Lower lobe of right lung (tissue), 2 donors: ENCODE results near the gene GDPGP1. TPM values are rescaled to one million over a fixed set of nuclear protein-coding genes. Genes with fewer than 3 reads are reported as not detected.

ENCODE experiments used
- ATAC-seq, 2 donors: fragments of 200-7000 bp; cut with Tn5 transposase; one replicate each; pipeline ENCODE4 v1.9.1; 2020 to 2022; ENCODE audit warnings: mild to moderate bottlenecking in 2 of 2, moderate library complexity in 2 of 2
- DNase-seq: peaks from one replicate; pipeline ENCODE4 v3.0.0-alpha.2; 2020
- H3K27ac ChIP-seq: fragments of 200-600 bp; one replicate; pipeline ENCODE4 v1.8.0; 2022
- H3K27me3 ChIP-seq: fragments of 200-600 bp; one replicate; pipeline ENCODE4 v1.8.0; 2022; ENCODE audit warnings: low read depth
- H3K36me3 ChIP-seq: fragments of 200-600 bp; one replicate; pipeline ENCODE4 v1.8.0; 2022; ENCODE audit warnings: mild to moderate bottlenecking
- H3K4me1 ChIP-seq: fragments of 200-600 bp; one replicate; pipeline ENCODE4 v1.8.0; 2022
- H3K4me3 ChIP-seq: fragments of 200-600 bp; one replicate; pipeline ENCODE4 v1.8.0; 2022; ENCODE audit warnings: mild to moderate bottlenecking
- H3K9me3 ChIP-seq: fragments of 200-600 bp; one replicate; pipeline ENCODE4 v1.8.0; 2022
- intact Hi-C: fragments of 100-400 bp; cut with DNase I; formaldehyde crosslinking; loops from one replicate; pipeline ENCODE4 v1.11.0; 2022
- total RNA-seq: library from RNA; stranded (reverse); fragmentation: NEBNext Ultra II Directional; extraction: Animal tissue kit (Norgen Biotek cat#: 25700); gene quantifications from one replicate; pipeline ENCODE4 v1.2.1, GENCODE V29; 2021
- TF ChIP-seq, protein P1 (sequence below): fragments of 200-600 bp; IDR thresholded peaks from one replicate; pipeline ENCODE4 v1.8.0; 2022; ENCODE audit warnings: antibody characterized with exemption, mild to moderate bottlenecking
- donor health status: DM: no; HTN: yes; CAD: no; lungs with severe emphysema.

GDPGP1 gene
- total RNA-seq, 1 donor from 2014 or later = 13.1 TPM

DNA sequence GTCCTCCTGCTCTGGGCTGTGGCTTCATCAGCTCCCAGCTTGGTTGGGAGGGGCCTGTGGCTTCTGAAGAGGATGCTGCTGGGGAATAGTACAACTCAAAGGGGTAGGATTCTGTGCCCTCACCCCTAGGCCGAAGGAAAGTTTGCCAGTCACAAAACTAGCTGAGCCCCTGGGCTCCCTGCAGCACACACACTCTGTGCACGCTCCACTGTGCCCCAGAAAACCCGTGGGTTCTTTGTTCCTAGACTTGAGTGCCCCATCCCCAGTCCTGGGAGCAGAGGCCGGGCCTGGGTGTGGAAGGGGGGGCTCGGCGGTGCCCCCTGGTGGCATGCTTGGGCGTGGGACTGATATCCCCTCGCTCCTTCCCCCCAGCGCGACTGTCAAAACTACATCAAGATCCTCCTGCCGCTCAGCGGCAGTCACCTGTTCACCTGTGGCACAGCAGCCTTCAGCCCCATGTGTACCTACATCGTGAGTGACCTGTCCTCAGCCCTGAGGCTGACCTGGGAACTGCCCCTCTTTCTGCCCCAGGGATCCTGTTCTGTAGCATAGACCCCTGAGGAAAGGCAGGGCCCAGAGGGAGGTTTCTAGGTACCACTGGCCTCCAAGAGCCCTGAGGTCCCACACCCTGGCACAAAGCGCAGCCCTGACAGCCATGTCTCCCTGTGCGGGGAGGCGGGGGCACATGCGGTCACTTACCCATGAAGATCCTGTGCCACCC, 14.4 kb upstream of the GDPGP1 start:
- no peak overlapping the region for H3K27ac ChIP-seq
- DNase-seq (peak; percentile 69), ATAC-seq (peak; percentile 64 to 65)
- H3K4me1 ChIP-seq = peaks cover 18% of the 10 kb centered on the region
- H3K9me3 ChIP-seq = no peaks in the 10 kb centered on the region
- H3K27me3 ChIP-seq = no peaks in the 10 kb centered on the region
- H3K4me3 ChIP-seq = no peak overlapping the region
- peaks cover 59% of the 10 kb centered on the region for H3K36me3 ChIP-seq
- TF ChIP-seq, protein P1, sequence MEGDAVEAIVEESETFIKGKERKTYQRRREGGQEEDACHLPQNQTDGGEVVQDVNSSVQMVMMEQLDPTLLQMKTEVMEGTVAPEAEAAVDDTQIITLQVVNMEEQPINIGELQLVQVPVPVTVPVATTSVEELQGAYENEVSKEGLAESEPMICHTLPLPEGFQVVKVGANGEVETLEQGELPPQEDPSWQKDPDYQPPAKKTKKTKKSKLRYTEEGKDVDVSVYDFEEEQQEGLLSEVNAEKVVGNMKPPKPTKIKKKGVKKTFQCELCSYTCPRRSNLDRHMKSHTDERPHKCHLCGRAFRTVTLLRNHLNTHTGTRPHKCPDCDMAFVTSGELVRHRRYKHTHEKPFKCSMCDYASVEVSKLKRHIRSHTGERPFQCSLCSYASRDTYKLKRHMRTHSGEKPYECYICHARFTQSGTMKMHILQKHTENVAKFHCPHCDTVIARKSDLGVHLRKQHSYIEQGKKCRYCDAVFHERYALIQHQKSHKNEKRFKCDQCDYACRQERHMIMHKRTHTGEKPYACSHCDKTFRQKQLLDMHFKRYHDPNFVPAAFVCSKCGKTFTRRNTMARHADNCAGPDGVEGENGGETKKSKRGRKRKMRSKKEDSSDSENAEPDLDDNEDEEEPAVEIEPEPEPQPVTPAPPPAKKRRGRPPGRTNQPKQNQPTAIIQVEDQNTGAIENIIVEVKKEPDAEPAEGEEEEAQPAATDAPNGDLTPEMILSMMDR = peak; percentile 69
- intact Hi-C loops = no loop called here

DNA sequence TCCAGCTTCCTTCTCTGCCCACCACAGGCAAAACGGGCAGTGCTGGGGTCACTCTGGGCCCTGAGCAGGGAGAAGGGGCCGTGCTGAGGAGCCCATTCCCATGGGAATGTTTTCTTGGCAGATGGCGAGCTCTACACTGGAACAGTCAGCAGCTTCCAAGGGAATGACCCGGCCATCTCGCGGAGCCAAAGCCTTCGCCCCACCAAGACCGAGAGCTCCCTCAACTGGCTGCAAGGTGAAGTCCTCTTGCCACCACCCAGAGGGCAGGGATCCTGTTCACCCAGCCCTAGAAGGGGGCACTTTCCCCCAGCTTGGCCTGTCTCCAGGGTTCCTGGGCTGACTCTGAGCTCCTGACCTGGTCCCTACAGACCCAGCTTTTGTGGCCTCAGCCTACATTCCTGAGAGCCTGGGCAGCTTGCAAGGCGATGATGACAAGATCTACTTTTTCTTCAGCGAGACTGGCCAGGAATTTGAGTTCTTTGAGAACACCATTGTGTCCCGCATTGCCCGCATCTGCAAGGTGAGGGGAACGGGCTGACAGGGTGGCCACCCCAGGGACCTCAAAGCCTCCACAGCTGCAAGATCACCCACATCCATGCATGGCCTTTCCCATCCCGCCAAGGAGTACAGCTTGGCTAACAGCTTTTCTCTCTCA, 12.6 kb upstream of the GDPGP1 start:
- Histone ChIP-seq H3K27ac (no peak overlapping the region), H3K9me3 (no peaks in the 10 kb centered on the region), H3K4me1 (peaks cover 15% of the 10 kb centered on the region), H3K27me3 (no peaks in the 10 kb centered on the region), H3K36me3 (peaks cover 68% of the 10 kb centered on the region), H3K4me3 (no peak overlapping the region)
- TF ChIP-seq, protein P1 = peak; percentile 72
- DNase-seq (peak; percentile 75), ATAC-seq (peak; percentile 82 to 84)
- intact Hi-C loops = no loop called here

DNA sequence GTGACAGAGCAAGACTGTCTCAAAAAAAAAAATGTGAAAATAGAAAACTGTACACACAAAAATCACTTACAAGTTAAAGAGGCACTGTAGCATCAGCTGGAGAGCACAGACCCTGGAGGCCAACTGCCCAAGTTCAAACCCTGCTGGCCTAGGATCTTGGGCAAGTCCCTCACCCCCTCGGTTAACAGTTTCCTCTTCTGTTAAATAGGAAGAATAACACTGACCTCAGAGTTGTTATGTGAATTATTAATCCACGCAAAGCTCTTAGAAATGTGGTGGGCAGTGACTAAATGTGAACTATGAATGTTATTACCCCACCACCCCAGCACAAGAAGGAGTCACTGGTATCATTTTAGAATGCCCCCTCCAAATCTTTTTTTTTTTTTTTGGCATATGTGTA, 11.5 kb upstream of the GDPGP1 start:
- no peaks in the 10 kb centered on the region for H3K9me3 ChIP-seq
- DNase-seq (no peak), ATAC-seq (no peak)
- H3K4me1 ChIP-seq = peaks cover 15% of the 10 kb centered on the region
- H3K36me3 ChIP-seq = peaks cover 74% of the 10 kb centered on the region
- H3K27ac ChIP-seq = no peak overlapping the region
- intact Hi-C loops = no loop called here
- no peak overlapping the region for H3K4me3 ChIP-seq
- no peaks in the 10 kb centered on the region for H3K27me3 ChIP-seq
- TF ChIP-seq, protein P1 = no peak

DNA sequence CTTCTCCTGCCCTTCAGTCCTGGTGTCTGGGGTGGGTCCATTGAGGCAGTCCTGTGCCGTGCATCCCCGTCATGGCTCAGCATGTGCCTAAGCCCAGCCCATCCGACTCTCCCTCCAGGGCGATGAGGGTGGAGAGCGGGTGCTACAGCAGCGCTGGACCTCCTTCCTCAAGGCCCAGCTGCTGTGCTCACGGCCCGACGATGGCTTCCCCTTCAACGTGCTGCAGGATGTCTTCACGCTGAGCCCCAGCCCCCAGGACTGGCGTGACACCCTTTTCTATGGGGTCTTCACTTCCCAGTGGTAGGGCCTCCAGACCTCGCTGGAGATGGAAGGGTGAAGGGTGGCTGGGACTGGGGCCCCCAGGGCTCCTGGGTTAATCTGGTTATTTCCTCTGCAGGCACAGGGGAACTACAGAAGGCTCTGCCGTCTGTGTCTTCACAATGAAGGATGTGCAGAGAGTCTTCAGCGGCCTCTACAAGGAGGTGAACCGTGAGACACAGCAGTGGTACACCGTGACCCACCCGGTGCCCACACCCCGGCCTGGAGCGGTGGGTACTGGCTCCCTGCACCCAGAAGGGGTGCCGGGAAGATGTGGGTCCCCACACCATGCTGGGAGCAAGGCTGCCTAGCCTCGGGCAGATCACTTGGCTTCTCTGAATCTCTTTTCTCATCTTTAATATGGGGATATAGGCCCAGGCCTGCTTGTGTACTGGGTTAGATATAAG, 10.4 kb upstream of the GDPGP1 start:
- Histone ChIP-seq H3K36me3 (peaks cover 74% of the 10 kb centered on the region), H3K4me3 (no peak overlapping the region), H3K27ac (no peak overlapping the region), H3K27me3 (no peaks in the 10 kb centered on the region), H3K4me1 (peaks cover 15% of the 10 kb centered on the region), H3K9me3 (no peaks in the 10 kb centered on the region)
- TF ChIP-seq, protein P1 = no peak
- DNase-seq = no peak
- intact Hi-C loops = no loop called here
- no peak for ATAC-seq

DNA sequence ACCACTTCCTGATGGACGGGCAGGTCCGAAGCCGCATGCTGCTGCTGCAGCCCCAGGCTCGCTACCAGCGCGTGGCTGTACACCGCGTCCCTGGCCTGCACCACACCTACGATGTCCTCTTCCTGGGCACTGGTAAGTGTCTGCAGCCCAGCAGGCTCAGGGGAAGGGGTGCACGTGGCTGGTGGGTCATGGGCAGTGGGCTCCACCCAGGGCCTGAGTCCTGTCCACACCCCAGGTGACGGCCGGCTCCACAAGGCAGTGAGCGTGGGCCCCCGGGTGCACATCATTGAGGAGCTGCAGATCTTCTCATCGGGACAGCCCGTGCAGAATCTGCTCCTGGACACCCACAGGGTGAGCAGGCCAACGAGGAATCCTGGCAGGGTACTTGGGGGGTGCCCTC, 9.0 kb upstream of the GDPGP1 start:
- peaks cover 13% of the 10 kb centered on the region for H3K4me1 ChIP-seq
- TF ChIP-seq, protein P1 = no peak
- no peak overlapping the region for H3K27ac ChIP-seq
- H3K27me3 ChIP-seq = no peaks in the 10 kb centered on the region
- intact Hi-C loops = no loop called here
- peaks cover 88% of the 10 kb centered on the region for H3K36me3 ChIP-seq
- no peaks in the 10 kb centered on the region for H3K9me3 ChIP-seq
- ATAC-seq (no peak), DNase-seq (no peak)
- H3K4me3 ChIP-seq = no peak overlapping the region
